ENCODE results near the gene SLC8A2. TPM values are rescaled to one million over a fixed set of nuclear protein-coding genes. Genes with fewer than 3 reads are reported as not detected.
"Not testable (repeated sequence)": the region's sequence is repeated elsewhere in the genome, so short reads cannot be mapped to it uniquely, and the experiment has no call there.

The SLC8A2 gene
- total and polyA plus RNA-seq, 9 donors: 0.07 to 1.3 (median 0.39) TPM; not detected in 3

GRCh38 chr19:47413941-47414340 lies 57.8 kb downstream of the SLC8A2 start:
- H3K27ac ChIP-seq: no peak overlapping the region
- no peak for DNase-seq
- 93 to 96% (median 95%) methylated on average over 16 of the region's 16 CpGs for WGBS, 3 donors
- H3K4me1 ChIP-seq (ENCODE audit: insufficient read depth): peaks cover 3% of the 10 kb centered on the region
- TF ChIP-seq EP300 (IDR thresholded peaks at IDR 0.05) (no peak), CTCF (IDR thresholded peaks at IDR 0.05) (no peak), POLR2A (IDR thresholded peaks at IDR 0.05) (no peak)
- no peaks in the 10 kb centered on the region for H3K27me3 ChIP-seq
- no peaks in the 10 kb centered on the region for H3K36me3 ChIP-seq
- no peak overlapping the region for H3K4me3 ChIP-seq
- H3K9me3 ChIP-seq: no peaks in the 10 kb centered on the region
- intact Hi-C loops (cut with DNase I): loop anchor here in 1 of 4 donors (10.0 kb wide), 1 partner anchor 109 kb away; the partner anchor contains the start of gene C5AR1

GRCh38 chr19:47411696-47412095 lies 60.0 kb downstream of the SLC8A2 start:
- not testable (repeated sequence) for H3K9me3 ChIP-seq; H3K36me3 ChIP-seq; H3K4me3 ChIP-seq; H3K27ac ChIP-seq; DNase-seq; H3K27me3 ChIP-seq; H3K4me1 ChIP-seq (ENCODE audit: insufficient read depth)
- intact Hi-C loops (cut with DNase I): loop anchor here in 1 of 4 donors (10.0 kb wide), 1 partner anchor 107 kb away; the partner anchor contains the start of gene C5AR1
- 68 to 76% (median 73%) methylated on average over 9 of the region's 9 CpGs for WGBS, 3 donors

- Histone ChIP-seq H3K4me3 (no peak overlapping the region), H3K9me3 (no peaks in the 10 kb centered on the region), H3K36me3 (no peaks in the 10 kb centered on the region), H3K27me3 (no peaks in the 10 kb centered on the region), H3K27ac (no peak overlapping the region), H3K4me1 (ENCODE audit: insufficient read depth) (no peaks in the 10 kb centered on the region)
- WGBS, 3 donors: 64 to 72% (median 71%) methylated on average over 8 of the region's 8 CpGs
- TF ChIP-seq EP300 (IDR thresholded peaks at IDR 0.05) (no peak), CTCF (IDR thresholded peaks at IDR 0.05) (no peak), POLR2A (IDR thresholded peaks at IDR 0.05) (no peak)
- intact Hi-C loops (cut with DNase I): loop anchor here in 1 of 4 donors (10.0 kb wide), 1 partner anchor 106 kb away; the partner anchor contains the start of gene C5AR1
- no peak for DNase-seq
These were observed 60.6 kb downstream of the SLC8A2 start for GRCh38 chr19:47411101-47411500.

GRCh38 chr19:47408156-47408938 lies 63.3 kb downstream of the SLC8A2 start:
- no peaks in the 10 kb centered on the region for H3K36me3 ChIP-seq
- TF ChIP-seq CTCF (IDR thresholded peaks at IDR 0.05) (no peak), POLR2A (IDR thresholded peaks at IDR 0.05) (no peak), EP300 (IDR thresholded peaks at IDR 0.05) (no peak)
- intact Hi-C loops (cut with DNase I): loop anchor here in 1 of 4 donors (10.0 kb wide), 1 partner anchor 104 kb away; the partner anchor contains the start of gene C5AR1
- no peaks in the 10 kb centered on the region for H3K4me1 ChIP-seq (ENCODE audit: insufficient read depth)
- H3K27ac ChIP-seq: no peak overlapping the region
- H3K9me3 ChIP-seq: no peaks in the 10 kb centered on the region
- DNase-seq: no peak
- 88 to 90% (median 89%) methylated on average over 14 of the region's 14 CpGs for WGBS, 3 donors
- no peak overlapping the region for H3K4me3 ChIP-seq
- H3K27me3 ChIP-seq: no peaks in the 10 kb centered on the region

- Histone ChIP-seq H3K4me1 (ENCODE audit: insufficient read depth) (no peaks in the 10 kb centered on the region), H3K27ac (no peak overlapping the region), H3K27me3 (no peaks in the 10 kb centered on the region), H3K9me3 (no peaks in the 10 kb centered on the region), H3K4me3 (no peak overlapping the region), H3K36me3 (no peaks in the 10 kb centered on the region)
- TF ChIP-seq CTCF (IDR thresholded peaks at IDR 0.05): no peak
- TF ChIP-seq EP300 (IDR thresholded peaks at IDR 0.05): no peak
- TF ChIP-seq POLR2A (IDR thresholded peaks at IDR 0.05): no peak
- WGBS, 3 donors: 25 to 43% (median 41%) methylated on average over 13 to 14 of the region's 14 CpGs
- no peak for DNase-seq
- intact Hi-C loops (cut with DNase I): loop anchor here in 1 of 4 donors (10.0 kb wide), 1 partner anchor 103 kb away; the partner anchor contains the start of gene C5AR1
These were observed 64.3 kb downstream of the SLC8A2 start for GRCh38 chr19:47407417-47407774.

Measured in ovary (tissue), 9 donors.